Heart right ventricle (tissue), 16 donors: Measurements from ENCODE around the gene FAM221A. TPM values are rescaled to one million over a fixed set of nuclear protein-coding genes. Genes with fewer than 3 reads are reported as not detected.

Source experiments
- ATAC-seq, 8 donors: fragments of 200-7000 bp; cut with Tn5 transposase; one replicate each; pipeline ENCODE4 v1.9.1; 2020; ENCODE audit warnings: mild to moderate bottlenecking in 8 of 8, moderate library complexity in 8 of 8, moderate number of reproducible peaks in 1 of 8
- DNase-seq, 2 donors: peaks; one replicate each; pipeline ENCODE4 v3.0.0-alpha.2; 2020
- H3K27ac ChIP-seq, 10 donors: fragments of 200-600 bp; sonication (generic) in 2 of 10; one replicate each; pipeline versions ENCODE4 v1.5.0 to v1.8.0; 2020 to 2022; ENCODE audit warnings: mild to moderate bottlenecking in 3 of 10
- H3K27me3 ChIP-seq, 7 donors: fragments of 200-600 bp; one replicate each; pipeline ENCODE4 v1.8.0; 2021 to 2022; ENCODE audit warnings: mild to moderate bottlenecking in 2 of 7
- H3K36me3 ChIP-seq, 9 donors: fragments of 200-600 bp; sonication (generic) in 1 of 9; one replicate each; pipeline versions ENCODE4 v1.5.0 to v1.8.0; 2020 to 2022; ENCODE audit warnings: mild to moderate bottlenecking in 2 of 9
- H3K4me1 ChIP-seq, 9 donors: fragments of 200-600 bp; sonication (generic) in 1 of 9; one replicate each; pipeline versions ENCODE4 v1.5.0 to v1.8.0; 2020 to 2022; ENCODE audit warnings: mild to moderate bottlenecking in 4 of 9
- H3K4me3 ChIP-seq, 10 donors: fragments of 200-600 bp; sonication (generic) in 2 of 10; one replicate each; pipeline versions ENCODE4 v1.5.0 to v1.8.0; 2020 to 2022; ENCODE audit warnings: mild to moderate bottlenecking in 7 of 10, moderate library complexity in 2 of 10
- H3K9me3 ChIP-seq, 11 donors: fragments of 200-600 bp in 10 of 11; sonication (generic) in 2 of 11; one replicate each; pipeline versions ENCODE4 v1.5.0 to v1.8.0; 2013 to 2022; ENCODE audit warnings: mild to moderate bottlenecking in 2 of 11, control low read depth in 1 of 11, moderate library complexity in 1 of 11
- WGBS, 2 donors: extraction: QIAGEN DNeasy Blood & Tissue Kit; methylation state at CpG; one replicate each; pipeline ENCODE4 v1.1.7; 2013; ENCODE audit warnings: inconsistent platforms in 1 of 2; 5-methylcytosine and 5-hydroxymethylcytosine counted together
- intact Hi-C, 10 donors: fragments of 100-400 bp; cut with DNase I; formaldehyde crosslinking; loops; one replicate each; pipeline versions ENCODE4 v1.11.1 to v1.14.2; 2022
- polyA plus RNA-seq, 2 donors: library from polyadenylated mRNA; stranded (reverse); fragments of 200-250 nt; gene quantifications; one replicate each; pipeline ENCODE4 v1.2.3, GENCODE V29; 2013
- total RNA-seq, 10 donors: library from RNA; stranded (reverse); fragmentation: NEBNext Ultra II Directional in 3 of 10; extraction: Animal tissue kit (Norgen Biotek cat#: 25700) in 3 of 10; gene quantifications; one replicate each; pipeline versions ENCODE4 v1.2.1 to v1.2.4, GENCODE V29; 2021 to 2023
- TF ChIP-seq, protein P1 (sequence below), 9 donors: fragments of 200-600 bp; sonication (generic) in 2 of 9; IDR thresholded peaks; one replicate each; pipeline versions ENCODE4 v1.5.0 to v1.8.0; 2021 to 2022; ENCODE audit warnings: antibody characterized with exemption in 9 of 9, mild to moderate bottlenecking in 5 of 9, moderate library complexity in 1 of 9
- donor health status: Arrhythmogenic right ventricular cardiomyopathy.
- donor health status: ischemic (EF 13 %, LVEDD 7.1; RV severe dilation, severe dysfunction).
- donor health status: healthy with polysubstance abuse.
- donor health status: DM: no; HTN: yes; CAD: no.
- donor health status: DM: no; HTN: no; CAD: no.
- donor health status: ischemic (EF 25% LVEDD 6.9; RV normal size, moderate dysfunction).
- donor health status: ischemic (EF 25% LVEDD 5.7; RV mildly dilated, moderate dysfunction).
- donor health status: healthy.
- donor health status: DM: yes; HTN: yes; CAD: no.
- donor health status: Ischemic cardiomyopathy.
- donor health status: ischemic (EF 35%, LVEDD 5.7; RV mildly dilated, moderate dysfunction).
- donor health status: nonischemic (EF 11% LVEDD 7.7; RV severe dilation, severe dysfunction).
- donor health status: DM: yes; HTN: yes; CAD: no.
- donor health status: PGD.
- donor health status: ischemic (EF 29% LVEDD 5.4; RV normal size, mild dysfunction).
- donor health status: nonischemic (EF 23%, LVEDD 6.1; RV moderate dilation, normal function).

Gene FAM221A
- total and polyA plus RNA-seq, 12 donors = 1.4 to 6.8 (median 4.2) TPM

DNA sequence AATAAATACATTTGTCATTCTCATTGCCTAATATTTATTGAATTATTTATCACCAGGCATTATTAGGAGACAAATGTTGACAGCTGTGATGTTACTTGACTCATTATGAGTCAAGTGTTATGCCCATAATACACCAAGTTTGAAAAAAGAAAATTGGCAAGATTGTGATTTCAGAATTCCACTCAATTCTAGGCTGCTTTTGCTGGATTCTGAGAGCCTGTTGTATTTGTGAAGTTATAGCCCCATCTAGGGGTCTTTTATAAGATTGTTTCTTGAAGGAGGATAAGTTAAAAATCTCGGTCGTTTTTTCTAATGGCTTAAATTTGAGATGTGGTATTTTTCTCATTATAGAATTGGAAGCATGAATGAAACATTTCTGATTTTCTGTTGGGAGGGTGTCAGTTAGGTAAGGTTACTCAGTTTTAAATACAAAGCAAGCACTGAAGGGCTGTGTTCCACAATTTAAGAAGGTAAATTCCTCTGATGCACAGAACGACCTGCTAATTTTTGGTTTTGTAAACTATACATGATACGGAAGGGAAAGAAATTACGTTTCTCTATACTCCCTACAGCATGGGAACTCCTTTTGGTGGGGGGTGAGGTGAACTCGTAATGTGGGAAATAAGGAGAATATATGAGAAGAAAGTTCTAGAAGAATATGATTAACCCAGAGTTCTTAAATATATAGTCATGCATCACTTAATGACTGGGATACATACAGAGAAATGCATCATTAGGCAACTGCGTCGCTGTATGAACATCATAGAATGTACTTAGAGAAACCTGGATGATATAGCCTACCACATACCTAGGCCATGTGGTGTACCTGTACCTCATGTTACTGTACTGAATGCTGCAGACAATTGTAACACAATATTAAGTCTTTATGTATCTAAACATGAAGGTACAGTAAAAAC lies 32.6 kb downstream of the FAM221A start:
- no peak overlapping the region for H3K4me3 ChIP-seq
- H3K27me3 ChIP-seq = no peaks in the 10 kb centered on the region
- WGBS, 2 donors = 41 to 45% methylated on average over 8 of the region's 8 CpGs
- no peaks in the 10 kb centered on the region for H3K36me3 ChIP-seq
- no peak overlapping the region for H3K27ac ChIP-seq
- TF ChIP-seq, protein P1, sequence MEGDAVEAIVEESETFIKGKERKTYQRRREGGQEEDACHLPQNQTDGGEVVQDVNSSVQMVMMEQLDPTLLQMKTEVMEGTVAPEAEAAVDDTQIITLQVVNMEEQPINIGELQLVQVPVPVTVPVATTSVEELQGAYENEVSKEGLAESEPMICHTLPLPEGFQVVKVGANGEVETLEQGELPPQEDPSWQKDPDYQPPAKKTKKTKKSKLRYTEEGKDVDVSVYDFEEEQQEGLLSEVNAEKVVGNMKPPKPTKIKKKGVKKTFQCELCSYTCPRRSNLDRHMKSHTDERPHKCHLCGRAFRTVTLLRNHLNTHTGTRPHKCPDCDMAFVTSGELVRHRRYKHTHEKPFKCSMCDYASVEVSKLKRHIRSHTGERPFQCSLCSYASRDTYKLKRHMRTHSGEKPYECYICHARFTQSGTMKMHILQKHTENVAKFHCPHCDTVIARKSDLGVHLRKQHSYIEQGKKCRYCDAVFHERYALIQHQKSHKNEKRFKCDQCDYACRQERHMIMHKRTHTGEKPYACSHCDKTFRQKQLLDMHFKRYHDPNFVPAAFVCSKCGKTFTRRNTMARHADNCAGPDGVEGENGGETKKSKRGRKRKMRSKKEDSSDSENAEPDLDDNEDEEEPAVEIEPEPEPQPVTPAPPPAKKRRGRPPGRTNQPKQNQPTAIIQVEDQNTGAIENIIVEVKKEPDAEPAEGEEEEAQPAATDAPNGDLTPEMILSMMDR (IDR thresholded peaks at IDR 0.05) = peak; percentile 47 to 81 (median 64)
- no peak for DNase-seq
- intact Hi-C loops = loop anchor here (1.0 to 10.0 kb wide), 7 partner anchors 140 to 438 kb away; no protein-coding TSS in a partner anchor
- H3K4me1 ChIP-seq = no peaks in the 10 kb centered on the region
- no peaks in the 10 kb centered on the region for H3K9me3 ChIP-seq
- ATAC-seq = peak in 2 of 8 donors; percentile 42 to 71

GRCh38 chr7:23713285-23714149 lies 33.5 kb downstream of the FAM221A start:
- Histone ChIP-seq H3K4me3 (no peak overlapping the region), H3K4me1 (no peaks in the 10 kb centered on the region), H3K9me3 (no peaks in the 10 kb centered on the region), H3K27ac (no peak overlapping the region), H3K27me3 (no peaks in the 10 kb centered on the region), H3K36me3 (no peaks in the 10 kb centered on the region)
- ATAC-seq = no peak
- no peak for DNase-seq
- intact Hi-C loops = loop anchor here (2.0 to 10.0 kb wide), 6 partner anchors 141 to 439 kb away; no protein-coding TSS in a partner anchor
- TF ChIP-seq, protein P1 (IDR thresholded peaks at IDR 0.05) = no peak
- 77% methylated on average over 6 of the region's 6 CpGs for WGBS, 2 donors

GRCh38 chr7:23714150-23714464 lies 34.1 kb downstream of the FAM221A start:
- Histone ChIP-seq H3K9me3 (no peaks in the 10 kb centered on the region), H3K4me1 (no peaks in the 10 kb centered on the region), H3K27ac (no peak overlapping the region), H3K36me3 (no peaks in the 10 kb centered on the region), H3K27me3 (no peaks in the 10 kb centered on the region), H3K4me3 (no peak overlapping the region)
- 45 to 49% methylated on average over 2 of the region's 2 CpGs for WGBS, 2 donors
- TF ChIP-seq, protein P1 (IDR thresholded peaks at IDR 0.05) = no peak
- intact Hi-C loops = loop anchor here in 6 of 10 donors (5.0 to 10.0 kb wide), 3 partner anchors 142 to 439 kb away; no protein-coding TSS in a partner anchor
- ATAC-seq (no peak), DNase-seq (no peak)

DNA sequence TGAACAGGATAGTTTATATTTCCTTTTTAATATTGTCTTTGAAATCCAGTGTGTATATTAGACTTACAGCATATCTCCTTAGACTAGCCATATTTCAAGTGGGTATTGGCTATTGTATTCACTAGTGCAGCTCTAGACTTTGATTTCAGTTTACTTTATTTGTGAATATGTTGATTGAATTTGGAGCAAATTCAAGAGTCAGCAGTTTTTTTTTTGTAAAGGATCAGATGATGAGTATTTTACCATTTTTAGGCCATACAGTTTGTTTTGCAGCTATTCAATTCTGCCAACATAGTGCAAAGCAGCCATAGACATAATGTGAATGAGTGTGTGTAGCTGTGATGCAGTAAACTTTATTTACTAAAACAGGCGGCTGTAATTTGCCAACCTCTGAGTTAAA lies 34.6 kb downstream of the FAM221A start:
- WGBS, 2 donors = 35 to 96% methylated on average over 1 of the region's 1 CpG
- Histone ChIP-seq H3K9me3 (no peaks in the 10 kb centered on the region), H3K27ac (no peak overlapping the region), H3K27me3 (no peaks in the 10 kb centered on the region), H3K4me3 (no peak overlapping the region), H3K4me1 (no peaks in the 10 kb centered on the region), H3K36me3 (no peaks in the 10 kb centered on the region)
- intact Hi-C loops = loop anchor here in 6 of 10 donors (5.0 to 10.0 kb wide), 3 partner anchors 142 to 440 kb away; no protein-coding TSS in a partner anchor
- no peak for DNase-seq
- TF ChIP-seq, protein P1 (IDR thresholded peaks at IDR 0.05) = no peak
- no peak for ATAC-seq
